GM04504 (cell line): ENCODE results near the gene SHISAL2A.

Source experiments
- DNase-seq: peaks from one replicate; pipeline ENCODE4 v3.0.0-alpha.2; 2012; ENCODE audit warnings: low read depth

The SHISAL2A gene

DNA sequence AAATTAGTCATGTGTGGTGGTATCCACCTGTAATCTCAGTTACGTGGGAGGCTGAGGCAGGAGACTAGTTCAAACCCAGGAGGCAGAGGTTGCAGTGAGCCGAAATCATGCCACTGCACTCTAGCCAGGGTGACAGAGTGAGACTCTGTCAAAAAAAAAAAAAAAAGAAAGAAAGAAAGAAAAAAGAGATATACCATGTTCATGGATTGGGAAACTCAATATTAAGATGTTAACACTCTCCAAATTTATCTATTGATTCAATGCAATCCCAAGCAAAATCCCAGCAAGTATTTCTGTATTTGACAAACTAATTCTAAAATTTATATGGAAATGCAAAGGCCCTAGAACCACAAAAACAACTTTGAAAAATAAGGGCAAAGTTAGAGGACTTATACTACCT, 11.0 kb upstream of the SHISAL2A start:
- DNase-seq = no peak

DNA sequence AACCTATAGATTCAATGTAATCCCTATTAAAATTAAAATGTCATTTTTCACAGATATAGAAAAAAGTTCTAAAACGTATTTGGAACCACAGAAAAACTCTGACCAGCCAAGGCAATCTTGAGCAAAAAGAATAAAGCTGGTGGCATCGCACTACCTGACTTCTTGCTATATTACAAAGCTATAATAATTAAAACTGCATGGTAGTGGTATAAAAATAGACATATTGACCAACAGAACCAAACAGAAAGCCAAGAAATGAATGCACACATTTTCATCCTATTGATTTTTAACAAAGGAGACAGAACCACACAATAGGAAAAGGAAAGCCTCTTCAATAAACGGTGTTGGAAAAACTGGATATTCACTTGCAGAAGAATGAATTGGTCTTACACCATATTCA, 9.2 kb upstream of the SHISAL2A start:
- no peak for DNase-seq

DNA sequence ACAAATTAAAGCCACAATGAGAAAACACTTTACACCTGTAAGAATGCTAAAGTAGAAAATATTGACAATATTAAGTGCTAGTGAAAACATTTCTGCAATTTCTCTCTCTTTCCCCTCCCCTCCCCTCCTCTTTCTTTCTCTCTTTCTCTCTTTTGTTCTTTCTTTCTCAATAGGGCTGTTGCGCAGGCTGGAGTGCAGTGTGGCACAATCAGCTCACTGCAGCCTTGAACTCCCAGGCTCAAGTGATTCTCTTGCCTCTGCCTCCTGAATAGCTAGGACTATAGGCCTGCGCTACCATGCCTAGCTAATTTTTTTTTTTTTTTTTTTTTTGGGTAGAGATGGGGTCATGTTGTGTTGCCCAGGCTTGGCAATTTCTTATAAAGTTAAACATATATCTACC, 5.9 kb upstream of the SHISAL2A start:
- DNase-seq = no peak

DNA sequence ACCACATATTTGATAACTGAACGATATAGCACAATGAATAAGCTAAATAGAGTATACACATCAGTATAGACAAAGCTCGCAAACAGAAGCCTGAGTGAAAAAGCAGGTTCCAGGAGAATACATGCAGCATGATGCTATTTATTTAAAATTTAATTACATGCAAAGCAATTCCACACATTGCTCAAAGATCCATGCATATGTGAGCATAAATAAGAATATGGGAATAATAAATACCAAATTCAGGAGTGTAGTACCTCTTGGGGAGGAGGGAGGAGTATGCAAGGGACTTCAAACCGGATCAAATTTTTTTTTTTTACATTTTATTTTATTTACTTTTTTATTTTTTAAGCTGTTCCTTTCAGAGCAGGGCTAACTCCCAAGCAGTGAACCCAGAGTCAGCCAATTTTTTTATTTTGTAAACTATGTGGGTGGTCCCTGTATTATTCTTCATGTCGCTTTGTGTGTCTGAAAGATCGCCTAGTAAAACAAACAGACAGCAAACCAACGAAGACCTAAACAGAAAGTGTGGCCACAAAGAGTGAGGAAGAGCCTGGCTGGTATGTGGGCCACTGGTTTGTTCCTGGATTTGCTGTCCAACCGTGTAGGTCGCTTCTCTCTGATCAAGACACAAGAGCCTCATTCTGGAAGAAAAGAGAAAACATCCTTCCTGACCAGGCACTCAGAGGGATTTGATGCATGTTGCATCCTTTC, 4.2 kb upstream of the SHISAL2A start:
- DNase-seq = no peak

DNA sequence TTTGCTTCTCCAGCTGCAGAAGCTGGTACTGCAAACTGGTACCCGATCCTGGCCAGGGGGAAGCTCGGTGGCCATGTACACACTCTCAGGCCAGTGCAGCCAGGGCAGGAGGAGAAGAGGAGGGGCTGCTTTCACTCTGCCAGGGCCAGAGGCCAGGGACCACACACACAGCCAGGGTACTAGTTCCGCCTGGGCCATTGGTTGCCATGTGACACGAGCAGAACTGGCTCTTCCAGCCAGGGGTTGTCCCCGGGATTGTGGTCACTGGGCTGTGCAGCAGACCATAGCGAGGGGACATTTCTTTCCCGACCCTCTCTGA, 3.7 kb upstream of the SHISAL2A start:
- DNase-seq = no peak

DNA sequence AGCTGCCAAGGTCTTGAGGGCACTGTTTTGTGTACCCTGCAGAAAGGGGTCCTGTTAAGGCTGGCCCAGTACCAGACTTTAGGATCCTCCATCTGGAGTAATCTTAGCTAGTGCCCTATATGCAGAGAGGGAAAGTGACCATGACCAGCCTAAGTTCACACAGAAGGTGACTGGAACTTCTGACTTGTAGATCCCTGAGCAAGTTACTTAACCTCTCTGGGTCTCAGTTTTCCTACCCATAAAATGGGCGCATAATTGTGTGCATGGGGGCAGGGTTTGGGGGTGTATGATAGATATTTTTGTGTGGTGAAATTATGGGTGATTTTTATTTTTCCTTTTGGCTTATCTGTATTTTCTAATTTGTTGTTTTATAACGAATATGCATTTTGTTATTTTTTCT, 3.3 kb upstream of the SHISAL2A start:
- DNase-seq = no peak

DNA sequence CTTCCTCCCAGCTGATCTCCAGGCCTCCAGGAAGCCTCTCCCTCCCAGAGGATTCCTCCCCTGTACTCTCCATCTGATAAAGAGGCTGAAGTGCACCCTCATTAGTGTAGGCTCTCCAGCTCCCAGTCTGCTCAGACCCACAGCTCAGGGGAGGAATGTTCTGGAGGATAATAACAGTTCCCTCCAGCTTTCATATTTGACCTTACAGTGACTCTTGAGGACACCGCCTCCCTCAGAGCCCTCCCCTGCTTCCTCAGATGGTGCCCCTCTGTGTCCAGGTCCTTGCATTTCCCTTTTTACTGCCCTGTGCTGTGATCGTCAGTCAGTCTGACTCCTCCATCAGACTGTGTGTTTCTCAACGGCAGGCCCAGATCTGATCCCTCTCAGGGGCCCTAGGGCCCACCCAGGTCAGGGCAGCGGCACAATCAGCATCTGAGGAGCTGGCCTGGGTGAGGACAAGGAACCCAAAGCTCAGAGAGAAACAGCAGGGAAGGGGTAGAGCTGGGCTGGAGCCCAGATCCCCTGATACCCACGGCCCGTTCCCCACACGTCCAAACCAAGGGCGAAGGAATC, 1.1 kb upstream of the SHISAL2A start:
- DNase-seq = no peak

DNA sequence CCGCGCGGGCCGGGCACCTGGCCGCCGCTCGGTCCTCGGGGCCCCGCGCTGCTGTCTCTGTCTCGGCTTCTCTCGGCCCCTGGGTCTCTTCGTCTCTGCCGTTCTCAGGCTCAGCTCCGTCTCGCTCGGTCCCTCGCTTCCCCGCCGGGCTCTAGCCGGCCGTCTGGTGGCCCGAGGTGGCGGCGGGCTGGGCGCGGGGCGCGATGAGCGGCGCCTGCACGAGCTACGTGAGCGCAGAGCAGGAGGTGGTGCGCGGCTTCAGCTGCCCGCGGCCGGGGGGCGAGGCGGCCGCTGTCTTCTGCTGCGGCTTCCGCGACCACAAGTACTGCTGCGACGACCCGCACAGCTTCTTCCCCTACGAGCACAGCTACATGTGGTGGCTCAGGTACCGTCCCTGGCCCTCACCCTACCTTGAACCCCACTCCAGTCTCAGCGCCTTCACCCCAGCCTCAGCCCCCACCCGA, 355 bp downstream of the SHISAL2A start:
- no peak for DNase-seq

DNA sequence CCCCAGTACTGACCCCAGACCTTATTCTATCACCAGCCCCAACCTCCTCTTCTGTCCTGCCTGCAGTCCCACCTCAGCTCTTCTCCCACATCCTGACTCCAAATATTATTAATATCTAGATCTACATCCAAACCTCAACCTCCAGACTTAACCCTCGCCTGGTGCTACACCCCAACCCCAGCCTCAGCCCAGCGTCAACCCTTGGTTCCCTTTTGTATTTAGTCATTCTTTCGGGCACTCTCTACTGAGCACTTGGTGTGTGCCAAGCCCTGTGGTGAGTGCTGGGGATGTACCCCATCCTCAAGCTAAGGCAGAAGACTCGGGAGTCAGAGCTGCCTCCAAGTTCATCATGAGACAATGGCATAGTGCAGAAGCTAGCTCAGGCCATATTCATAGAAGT, 1.1 kb downstream of the SHISAL2A start:
- DNase-seq = no peak

DNA sequence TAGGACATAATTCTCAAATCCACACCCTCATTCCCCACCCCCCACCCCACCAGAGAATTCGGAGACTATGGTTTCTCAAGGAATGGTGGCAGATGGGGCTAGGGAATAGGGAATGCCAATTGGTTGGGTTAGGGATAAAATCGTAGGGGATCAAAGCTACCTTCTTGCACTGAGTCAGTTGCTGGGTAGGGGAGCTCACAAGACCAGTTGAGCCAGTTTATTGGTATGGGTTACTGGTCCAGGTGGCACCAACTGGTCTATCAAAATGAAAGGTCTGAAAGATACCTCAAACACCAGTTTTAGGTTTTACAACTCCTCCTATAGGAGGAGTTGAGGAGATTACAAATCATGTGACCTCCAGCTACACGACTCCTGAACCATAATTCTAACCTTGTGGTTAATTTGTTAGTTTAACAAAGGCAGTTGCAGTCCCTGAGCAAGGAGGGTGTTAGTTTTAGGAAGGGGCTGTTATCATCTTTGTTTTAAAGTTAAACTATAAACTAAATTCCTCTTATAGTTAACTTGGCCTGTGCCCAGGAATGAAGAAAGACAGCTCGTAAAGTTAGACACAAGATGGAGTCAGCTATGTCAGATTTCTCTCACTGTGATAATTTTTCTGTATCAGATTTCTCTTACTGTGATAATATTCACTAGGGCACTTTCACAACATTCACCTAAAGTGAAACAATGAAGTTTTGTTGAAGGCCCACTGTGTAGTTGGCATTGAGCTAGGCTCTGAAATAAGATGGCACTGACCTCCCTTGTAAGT, 2.5 kb downstream of the SHISAL2A start:
- DNase-seq = no peak

DNA sequence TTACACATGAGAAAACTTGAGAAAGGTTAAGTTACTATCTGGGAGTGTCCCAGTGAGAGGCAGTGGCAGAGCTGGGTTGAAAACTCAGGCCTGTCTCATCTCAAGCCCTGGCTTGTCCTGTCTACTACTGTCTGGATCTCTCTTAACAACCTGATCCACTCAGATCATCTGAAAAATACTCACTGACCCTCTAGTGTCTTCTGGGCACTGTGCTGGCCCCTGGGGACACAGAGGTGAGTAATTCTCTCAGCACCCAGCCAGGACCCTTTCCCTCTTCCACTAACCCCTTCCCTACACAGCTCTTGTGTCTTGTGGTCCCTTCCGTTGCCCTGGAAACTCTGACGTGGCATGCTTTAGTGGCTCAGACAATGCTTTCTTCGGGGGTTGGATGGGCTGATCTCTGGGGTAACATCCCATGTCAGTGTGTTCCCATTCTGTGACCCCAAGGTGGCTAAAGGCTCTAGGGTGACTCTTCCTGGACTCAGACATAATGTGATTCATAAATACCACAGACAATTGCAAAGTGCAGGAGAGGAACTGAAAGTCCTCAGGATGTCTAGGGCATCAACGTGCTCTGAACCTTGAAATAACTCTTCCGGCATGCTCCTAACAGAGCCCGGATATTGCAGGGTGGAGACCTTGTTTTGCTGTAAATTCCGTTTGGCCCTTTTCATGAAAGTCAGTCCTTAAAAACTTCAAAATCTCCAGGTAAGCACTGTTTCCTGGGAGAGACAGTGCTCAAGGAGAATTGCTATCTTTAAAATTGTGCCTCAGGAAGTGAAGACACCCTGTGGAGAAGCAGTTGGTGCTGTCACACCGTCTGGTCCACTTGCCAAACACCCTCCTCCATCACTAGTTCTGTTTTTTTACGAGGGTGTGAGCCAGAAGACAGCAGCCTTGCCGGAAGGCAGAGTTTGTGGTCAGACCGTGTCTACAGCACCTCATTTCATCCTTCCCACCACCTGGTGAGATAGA, 4.0 kb downstream of the SHISAL2A start:
- no peak for DNase-seq

DNA sequence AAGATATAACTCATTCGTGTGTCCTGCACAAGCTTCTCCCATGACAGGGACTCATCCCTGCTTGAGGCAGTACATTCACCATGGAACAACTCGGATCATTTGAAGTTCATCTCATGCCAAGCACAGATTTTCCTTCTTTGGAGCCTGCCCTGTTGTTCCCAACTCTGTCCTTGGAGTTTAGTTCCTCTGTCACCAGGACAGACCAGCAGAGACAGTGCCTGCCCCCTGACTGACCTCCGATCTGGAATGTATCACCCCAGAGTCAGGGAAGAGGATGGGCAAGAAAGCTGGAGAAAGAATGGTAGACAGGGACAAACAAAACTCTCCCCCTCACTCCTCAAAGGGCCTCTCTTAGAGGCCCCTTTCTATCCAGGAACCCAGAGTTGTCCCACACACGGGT, 5.0 kb downstream of the SHISAL2A start:
- peak; percentile 20 for DNase-seq

DNA sequence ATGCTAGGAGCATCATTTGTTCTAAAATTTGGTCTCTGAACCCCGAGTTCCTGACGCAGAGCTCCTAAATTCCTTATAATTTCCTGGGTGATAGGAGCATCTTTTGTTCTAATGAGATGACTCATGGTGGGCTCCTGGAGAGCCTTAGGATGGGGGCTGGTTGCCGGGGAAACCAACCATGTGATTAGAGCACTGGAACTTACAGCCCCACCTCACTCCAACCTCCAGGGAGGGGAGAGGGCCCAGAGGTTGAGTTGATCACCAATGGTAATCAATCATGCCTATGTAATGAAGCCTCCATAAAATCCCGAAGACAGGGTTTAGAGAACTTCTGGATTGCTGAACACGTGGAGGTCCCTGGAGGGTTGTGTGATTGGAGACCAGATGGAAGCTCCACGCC, 7.7 kb downstream of the SHISAL2A start:
- no peak for DNase-seq

DNA sequence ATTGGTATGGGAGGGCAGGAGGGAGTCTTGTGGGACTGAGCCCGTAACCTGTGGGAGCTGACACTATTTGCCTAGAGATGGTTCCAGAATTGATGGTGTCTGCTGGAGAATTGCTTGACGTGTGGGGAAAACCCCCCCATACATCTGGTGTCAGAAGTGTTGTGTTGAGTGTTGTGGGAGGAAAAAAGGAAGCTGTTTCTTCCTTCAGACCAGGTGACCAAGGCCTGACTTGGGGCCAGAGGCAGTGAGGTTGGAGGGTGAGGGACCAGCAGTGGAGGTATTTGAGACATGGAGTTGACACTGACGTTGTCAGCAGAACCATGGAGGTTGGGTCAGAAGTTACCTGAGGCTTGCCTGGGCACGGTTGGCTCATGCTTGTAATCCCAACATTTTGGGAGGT, 8.3 kb downstream of the SHISAL2A start:
- no peak for DNase-seq

DNA sequence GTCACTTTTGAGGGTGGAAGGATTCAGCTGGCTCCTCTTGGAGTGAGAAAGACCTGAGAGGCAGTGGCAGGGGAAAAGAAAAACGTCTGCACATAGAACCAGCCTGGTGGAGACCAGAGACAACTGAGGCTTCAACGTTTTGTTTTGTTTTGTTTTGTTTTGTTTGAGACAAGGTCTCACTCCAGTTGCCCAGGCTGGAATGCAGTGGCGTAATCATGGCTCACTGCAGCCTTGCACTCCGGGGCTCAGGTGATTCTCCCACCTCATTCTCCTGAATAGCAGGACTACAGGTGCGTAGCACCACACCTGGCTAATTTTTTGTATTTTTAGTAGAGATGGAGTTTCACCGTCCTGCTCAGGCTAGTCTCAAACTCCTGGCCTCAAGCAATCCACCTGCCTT, 12.3 kb downstream of the SHISAL2A start:
- DNase-seq = no peak

DNA sequence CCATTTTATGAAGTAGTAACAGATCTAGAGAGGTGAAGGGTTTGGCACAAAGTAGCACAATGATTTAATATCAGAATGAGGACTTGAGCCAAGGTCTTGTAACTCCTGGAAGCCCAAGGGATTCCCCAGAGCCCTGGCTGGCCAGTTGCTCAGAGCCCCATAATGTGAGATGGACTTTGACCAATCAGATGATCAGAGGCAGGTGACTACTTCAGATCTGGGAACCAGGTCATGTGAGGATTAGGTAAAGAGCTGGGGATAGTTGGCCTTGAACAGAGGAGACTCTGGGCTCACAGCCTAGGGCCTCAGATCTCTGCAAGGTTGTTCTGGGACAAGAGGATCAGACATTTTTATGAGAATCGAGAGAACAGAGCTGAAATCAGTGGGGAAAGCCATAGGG, 18.9 kb downstream of the SHISAL2A start:
- no peak for DNase-seq

DNA sequence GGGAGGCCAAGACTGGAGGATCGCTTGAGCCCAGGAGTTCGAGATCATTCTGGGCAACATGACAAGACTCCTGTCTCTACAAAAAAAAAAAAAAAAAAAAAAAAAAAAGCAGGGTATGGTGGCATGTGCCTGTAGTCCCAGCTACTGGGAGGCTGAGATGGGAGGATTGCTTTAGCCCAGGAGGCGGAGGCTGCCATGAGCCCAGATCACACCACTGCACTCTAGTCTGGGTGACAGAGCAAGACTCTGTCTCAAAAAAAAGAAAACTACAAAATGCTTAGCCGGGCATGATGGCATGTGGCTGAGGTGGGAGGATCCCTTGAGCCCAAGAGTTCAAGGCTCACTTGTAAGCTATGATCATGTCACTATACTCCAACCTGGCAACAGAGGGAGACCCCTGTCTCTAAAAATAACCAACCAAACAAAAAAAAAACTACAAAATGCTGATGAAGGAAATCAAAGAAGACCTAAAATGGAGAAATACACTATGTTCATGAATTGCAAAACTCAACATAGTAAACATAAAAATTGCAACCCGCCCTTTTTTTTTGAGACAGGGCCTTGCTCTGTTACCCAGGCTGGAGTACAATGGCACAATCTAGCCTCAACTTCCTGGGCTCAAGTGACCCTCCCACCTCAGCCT, 20.4 kb downstream of the SHISAL2A start:
- DNase-seq = no peak

DNA sequence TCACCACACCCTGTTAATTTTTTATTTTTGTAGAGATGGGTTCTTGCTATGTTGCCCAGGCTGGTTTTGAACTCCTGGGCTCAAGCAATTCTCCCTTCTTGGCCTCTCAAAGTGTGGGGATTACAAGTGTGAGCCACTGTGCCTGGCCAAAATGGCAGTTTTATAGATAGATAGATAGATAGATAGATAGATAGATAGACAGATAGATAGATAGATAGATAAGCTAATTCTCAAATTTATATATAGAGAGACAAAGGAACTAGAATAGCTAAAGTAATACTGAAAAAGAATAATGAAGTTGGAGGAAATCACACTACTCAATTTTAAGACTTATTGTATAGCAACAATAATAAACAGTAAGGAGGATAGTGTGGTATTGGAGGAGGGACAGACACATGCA, 21.1 kb downstream of the SHISAL2A start:
- no peak for DNase-seq

DNA sequence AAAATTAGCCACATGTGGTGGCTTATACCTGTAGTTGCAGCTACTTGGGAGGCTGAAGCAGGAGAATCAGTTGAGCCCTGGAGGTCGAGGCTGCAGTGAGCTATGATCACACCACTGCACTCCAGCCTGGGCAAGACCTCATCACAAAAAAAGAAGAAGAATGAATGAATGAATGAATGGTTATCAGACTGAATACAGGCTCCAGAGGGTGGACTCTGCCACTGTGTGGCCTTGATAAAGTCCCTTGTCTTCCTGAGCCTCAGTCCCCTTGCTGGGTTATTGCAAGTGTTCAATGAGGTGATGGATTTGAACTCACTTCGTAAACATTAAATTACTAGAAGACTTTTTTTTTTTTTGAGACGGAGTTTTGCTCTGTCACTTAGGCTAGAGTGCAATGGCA, 24.7 kb downstream of the SHISAL2A start:
- no peak for DNase-seq

DNA sequence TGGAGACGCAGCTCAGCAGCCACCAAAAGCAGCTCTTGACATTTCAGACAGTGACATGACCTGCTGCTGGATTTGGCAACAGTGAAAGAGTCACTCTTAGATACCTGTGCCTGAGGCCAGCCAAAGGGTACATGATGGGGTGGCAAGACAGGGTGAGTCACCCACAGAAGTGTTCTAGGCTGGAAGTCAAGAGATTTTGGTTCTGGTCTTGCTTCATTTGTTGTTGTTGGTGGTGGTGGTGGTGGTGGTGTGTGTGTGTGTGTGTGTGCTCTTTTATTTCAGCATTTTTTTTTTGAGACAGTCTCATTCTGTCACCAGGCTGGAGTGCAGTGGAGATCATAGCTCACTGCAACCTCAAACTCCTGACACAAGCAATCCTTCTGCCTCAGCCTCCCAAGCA, 25.8 kb downstream of the SHISAL2A start:
- DNase-seq = no peak

DNA sequence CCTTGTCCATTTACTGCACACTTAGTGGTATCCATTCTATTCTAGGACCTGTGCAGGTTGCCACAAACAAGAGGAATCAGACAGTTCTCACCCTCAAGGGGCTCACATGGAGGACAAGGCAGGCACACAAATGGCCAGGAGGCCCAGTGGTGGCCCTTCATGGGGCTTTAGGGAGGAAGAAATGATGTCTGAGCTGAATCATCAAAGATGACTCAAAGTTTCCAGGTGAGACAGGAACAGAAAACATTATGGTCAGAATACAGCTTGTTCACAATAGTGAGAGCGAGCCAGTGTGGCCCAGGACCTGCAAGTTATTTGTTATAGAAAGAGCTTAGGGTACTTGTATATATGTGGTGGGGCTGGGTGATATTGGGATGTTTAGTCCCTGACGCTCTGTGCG, 26.4 kb downstream of the SHISAL2A start:
- DNase-seq = no peak
